ENCODE data around the gene KEL. TPM values are rescaled to one million over a fixed set of nuclear protein-coding genes. Genes with fewer than 3 reads are reported as not detected.

KEL gene
- total RNA-seq, 2 donors from 2014 or later: not detected

- no peak overlapping the region for H3K4me3 ChIP-seq
- H3K36me3 ChIP-seq: no peaks in the 10 kb centered on the region
- no peak overlapping the region for H3K27ac ChIP-seq
- H3K4me1 ChIP-seq (ENCODE audit: control insufficient read depth in 1 of 2, low read depth in 2 of 2): no peaks in the 10 kb centered on the region
- TF ChIP-seq CTCF (IDR thresholded peaks at IDR 0.05): no peak
- ATAC-seq (ENCODE audit: insufficient number of reproducible peaks, low FRiP score, low read depth): no peak
- DNase-seq (ENCODE audit: low spot score): no peak
- no peaks in the 10 kb centered on the region for H3K27me3 ChIP-seq (replicated peaks; ENCODE audit: insufficient read depth)
- H3K9me3 ChIP-seq: no peaks in the 10 kb centered on the region
These were observed 53.0 kb downstream of the KEL start for GRCh38 chr7:142908921-142909890.

GRCh38 chr7:142908290-142908689 lies 53.9 kb downstream of the KEL start:
- no peaks in the 10 kb centered on the region for H3K27me3 ChIP-seq (replicated peaks; ENCODE audit: insufficient read depth)
- H3K36me3 ChIP-seq: no peaks in the 10 kb centered on the region
- DNase-seq (ENCODE audit: low spot score) (no peak), ATAC-seq (ENCODE audit: insufficient number of reproducible peaks, low FRiP score, low read depth) (no peak)
- H3K27ac ChIP-seq: no peak overlapping the region
- TF ChIP-seq CTCF (IDR thresholded peaks at IDR 0.05): no peak
- no peaks in the 10 kb centered on the region for H3K4me1 ChIP-seq (ENCODE audit: control insufficient read depth in 1 of 2, low read depth in 2 of 2)
- H3K9me3 ChIP-seq: no peaks in the 10 kb centered on the region
- H3K4me3 ChIP-seq: no peak overlapping the region

GRCh38 chr7:142906643-142907042 lies 55.5 kb downstream of the KEL start:
- Histone ChIP-seq H3K36me3 (no peaks in the 10 kb centered on the region), H3K9me3 (no peaks in the 10 kb centered on the region), H3K27ac (no peak overlapping the region), H3K4me3 (no peak overlapping the region), H3K27me3 (replicated peaks; ENCODE audit: insufficient read depth) (no peaks in the 10 kb centered on the region), H3K4me1 (ENCODE audit: control insufficient read depth in 1 of 2, low read depth in 2 of 2) (no peaks in the 10 kb centered on the region)
- no peak for DNase-seq (ENCODE audit: low spot score)
- no peak for ATAC-seq (ENCODE audit: insufficient number of reproducible peaks, low FRiP score, low read depth)
- TF ChIP-seq CTCF (IDR thresholded peaks at IDR 0.05): no peak

GRCh38 chr7:142905759-142906158 lies 56.4 kb downstream of the KEL start:
- DNase-seq (ENCODE audit: low spot score): no peak
- no peaks in the 10 kb centered on the region for H3K27me3 ChIP-seq (replicated peaks; ENCODE audit: insufficient read depth)
- no peak overlapping the region for H3K27ac ChIP-seq
- TF ChIP-seq CTCF (IDR thresholded peaks at IDR 0.05): no peak
- no peaks in the 10 kb centered on the region for H3K4me1 ChIP-seq (ENCODE audit: control insufficient read depth in 1 of 2, low read depth in 2 of 2)
- H3K9me3 ChIP-seq: no peaks in the 10 kb centered on the region
- H3K36me3 ChIP-seq: no peaks in the 10 kb centered on the region
- no peak for ATAC-seq (ENCODE audit: insufficient number of reproducible peaks, low FRiP score, low read depth)
- no peak overlapping the region for H3K4me3 ChIP-seq

GRCh38 chr7:142904128-142904527 lies 58.0 kb downstream of the KEL start:
- no peaks in the 10 kb centered on the region for H3K27me3 ChIP-seq (replicated peaks; ENCODE audit: insufficient read depth)
- no peak overlapping the region for H3K4me3 ChIP-seq
- H3K27ac ChIP-seq: no peak overlapping the region
- DNase-seq (ENCODE audit: low spot score): no peak
- ATAC-seq (ENCODE audit: insufficient number of reproducible peaks, low FRiP score, low read depth): no peak
- H3K4me1 ChIP-seq (ENCODE audit: control insufficient read depth in 1 of 2, low read depth in 2 of 2): no peaks in the 10 kb centered on the region
- TF ChIP-seq CTCF (IDR thresholded peaks at IDR 0.05): no peak
- no peaks in the 10 kb centered on the region for H3K36me3 ChIP-seq
- no peaks in the 10 kb centered on the region for H3K9me3 ChIP-seq
